Rectal smooth muscle tissue (tissue), 1 donor: ENCODE data around the gene SLTM.

Experiments used
- H3K27ac ChIP-seq: one replicate; pipeline ENCODE4 v1.7.0; 2013; ENCODE audit warnings: low read depth, low read length, inconsistent platforms
- H3K27me3 ChIP-seq: one replicate; pipeline ENCODE4 v1.7.0; 2013; ENCODE audit warnings: low read length; ENCODE audit not compliant: control insufficient read depth, insufficient read depth
- H3K36me3 ChIP-seq: one replicate; pipeline ENCODE4 v1.7.0; 2013; ENCODE audit warnings: low read length; ENCODE audit not compliant: control insufficient read depth, insufficient read depth
- H3K4me1 ChIP-seq: one replicate; pipeline ENCODE4 v1.7.0; 2013; ENCODE audit warnings: low read length; ENCODE audit not compliant: control insufficient read depth, insufficient read depth
- H3K4me3 ChIP-seq: one replicate; pipeline ENCODE4 v1.7.0; 2013; ENCODE audit warnings: low read length
- H3K9ac ChIP-seq: one replicate; pipeline ENCODE4 v1.7.0; 2013; ENCODE audit warnings: low read length

The SLTM gene

GRCh38 chr15:58933281-58934113, at the start of gene SLTM:
Gene SLTM, minus strand, starts transcription at chr15:58933679. Its CDS starts 114 bp downstream, at chr15:58933565.
- Histone ChIP-seq H3K27me3 (no peaks in the 10 kb centered on the region), H3K4me1 (peaks cover 11% of the 10 kb centered on the region), H3K4me3 (peak within 1 kb of the TSS; percentile 83), H3K9ac (peak within 1 kb of the TSS; percentile 95), H3K36me3 (peaks cover 5% of the 10 kb centered on the region), H3K27ac (peak within 1 kb of the TSS; percentile 94)

- Histone ChIP-seq H3K4me1 (peaks cover 3% of the 10 kb centered on the region), H3K27ac (no peak overlapping the region), H3K4me3 (no peak overlapping the region), H3K27me3 (no peaks in the 10 kb centered on the region), H3K36me3 (no peaks in the 10 kb centered on the region), H3K9ac (no peak overlapping the region)
Observed at GRCh38 chr15:58983261-58983660, 49.8 kb upstream of the SLTM start.

- Histone ChIP-seq H3K27me3 (no peaks in the 10 kb centered on the region), H3K36me3 (no peaks in the 10 kb centered on the region), H3K4me1 (peaks cover 3% of the 10 kb centered on the region), H3K27ac (no peak overlapping the region), H3K4me3 (no peak overlapping the region), H3K9ac (no peak overlapping the region)
Observed at GRCh38 chr15:58981808-58982475, 48.5 kb upstream of the SLTM start.

DNA sequence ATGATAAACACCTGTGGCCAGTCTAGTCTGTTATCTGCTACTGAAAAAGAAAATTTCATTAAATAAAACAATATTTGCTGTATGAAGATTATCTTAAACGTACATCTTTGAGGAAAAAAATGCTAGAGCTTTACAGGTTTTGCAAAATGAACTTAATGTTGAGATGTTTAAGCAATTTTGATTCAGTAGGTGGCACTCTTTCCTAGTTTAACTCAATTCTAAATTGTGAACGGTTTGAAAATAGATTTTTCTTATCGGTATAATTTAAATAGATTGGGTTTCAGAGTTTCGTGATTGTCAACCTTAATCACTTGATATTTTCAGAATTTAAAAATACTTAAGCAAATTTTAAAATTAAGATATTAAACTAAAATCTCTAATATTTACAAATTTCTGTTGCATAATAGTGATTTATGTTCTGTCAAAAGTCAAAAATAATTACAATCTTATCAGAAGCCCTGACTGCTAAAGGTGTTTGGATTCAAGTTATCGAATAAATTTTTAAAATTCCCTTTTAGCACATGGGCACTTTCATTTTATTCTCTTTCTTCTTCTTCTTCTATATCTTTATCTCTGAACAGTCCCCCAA, 47.0 kb upstream of the SLTM start:
- H3K4me3 ChIP-seq, result no peak overlapping the region
- H3K4me1 ChIP-seq, result peaks cover 3% of the 10 kb centered on the region
- H3K27me3 ChIP-seq, result no peaks in the 10 kb centered on the region
- no peak overlapping the region for H3K27ac ChIP-seq
- H3K36me3 ChIP-seq, result no peaks in the 10 kb centered on the region
- H3K9ac ChIP-seq, result no peak overlapping the region

GRCh38 chr15:58977887-58978286, 44.4 kb upstream of the SLTM start:
- no peaks in the 10 kb centered on the region for H3K27me3 ChIP-seq
- H3K4me1 ChIP-seq, result peaks cover 3% of the 10 kb centered on the region
- H3K36me3 ChIP-seq, result no peaks in the 10 kb centered on the region
- H3K27ac ChIP-seq, result no peak overlapping the region
- no peak overlapping the region for H3K9ac ChIP-seq
- no peak overlapping the region for H3K4me3 ChIP-seq

- H3K4me1 ChIP-seq, result no peaks in the 10 kb centered on the region
- H3K9ac ChIP-seq, result no peak overlapping the region
- H3K27me3 ChIP-seq, result no peaks in the 10 kb centered on the region
- H3K27ac ChIP-seq, result no peak overlapping the region
- no peak overlapping the region for H3K4me3 ChIP-seq
- H3K36me3 ChIP-seq, result no peaks in the 10 kb centered on the region
Observed at GRCh38 chr15:58967479-58967878, 34.0 kb upstream of the SLTM start.

- Histone ChIP-seq H3K4me1 (no peaks in the 10 kb centered on the region), H3K27ac (no peak overlapping the region), H3K36me3 (no peaks in the 10 kb centered on the region), H3K9ac (no peak overlapping the region), H3K4me3 (no peak overlapping the region), H3K27me3 (no peaks in the 10 kb centered on the region)
Observed at GRCh38 chr15:58966698-58967097, 33.2 kb upstream of the SLTM start.

DNA sequence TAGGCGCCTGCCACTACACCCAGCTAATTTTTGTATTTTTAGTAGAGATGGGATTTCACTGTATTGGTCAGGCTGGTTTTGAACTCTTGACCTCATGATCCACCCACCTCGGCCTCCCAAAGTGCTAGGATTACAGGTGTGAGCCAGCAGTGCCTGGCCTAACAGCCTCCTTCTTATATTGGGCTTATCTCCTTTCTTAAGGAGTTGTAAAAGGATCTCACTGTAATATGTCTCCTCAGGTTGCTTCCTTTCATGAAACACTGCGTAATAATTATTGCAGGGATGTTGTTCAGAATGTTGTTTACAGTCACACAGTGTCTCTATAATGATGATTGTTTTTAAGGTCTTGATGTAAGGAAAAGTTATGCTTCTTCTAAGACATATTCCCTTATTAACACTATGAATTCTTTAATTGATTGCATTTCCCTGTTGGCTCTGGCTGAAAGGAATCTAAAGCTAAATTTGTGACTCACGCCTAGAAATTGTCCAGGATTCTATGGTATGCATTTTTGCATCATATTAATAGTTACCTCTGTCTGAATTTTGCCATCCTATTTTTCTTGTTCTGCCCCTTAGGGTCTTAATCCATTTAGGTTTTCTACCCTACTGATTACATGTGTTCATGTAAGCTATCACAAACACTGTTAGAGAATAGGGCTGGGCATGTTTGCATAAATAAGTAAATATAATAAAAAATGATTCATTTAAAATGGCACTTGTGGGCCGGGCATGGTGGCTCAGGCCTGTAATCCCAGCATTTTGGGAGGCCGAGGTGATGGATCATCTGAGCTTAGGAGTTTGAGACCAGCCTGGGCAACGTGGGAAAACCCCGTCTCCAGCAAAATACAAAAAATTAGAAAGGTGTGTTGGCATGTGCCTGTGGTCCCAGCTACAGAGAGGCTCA, 29.4 kb upstream of the SLTM start:
- Histone ChIP-seq H3K27me3 (no peaks in the 10 kb centered on the region), H3K4me3 (no peak overlapping the region), H3K27ac (no peak overlapping the region), H3K36me3 (no peaks in the 10 kb centered on the region), H3K4me1 (no peaks in the 10 kb centered on the region), H3K9ac (no peak overlapping the region)

DNA sequence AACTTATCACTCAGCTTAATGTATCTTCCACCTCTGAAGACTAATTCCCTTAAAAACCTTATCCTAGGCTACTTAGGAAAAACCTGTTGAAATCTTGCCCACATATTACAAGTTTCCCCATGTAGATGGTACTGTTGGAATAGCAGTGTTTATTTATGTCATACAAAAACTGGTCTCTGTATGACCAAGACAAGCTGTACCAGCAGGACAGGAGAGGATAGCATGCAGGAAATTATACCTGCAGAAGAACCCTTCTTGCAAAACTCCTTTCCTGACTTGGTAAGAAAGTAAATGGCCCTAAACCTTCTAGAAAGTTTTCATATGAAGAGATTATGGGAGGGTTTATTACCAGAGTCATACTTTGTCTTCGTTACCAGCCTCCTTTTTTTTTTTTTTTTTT, 28.7 kb upstream of the SLTM start:
- no peaks in the 10 kb centered on the region for H3K4me1 ChIP-seq
- H3K27me3 ChIP-seq, result no peaks in the 10 kb centered on the region
- no peaks in the 10 kb centered on the region for H3K36me3 ChIP-seq
- H3K4me3 ChIP-seq, result no peak overlapping the region
- no peak overlapping the region for H3K9ac ChIP-seq
- no peak overlapping the region for H3K27ac ChIP-seq

DNA sequence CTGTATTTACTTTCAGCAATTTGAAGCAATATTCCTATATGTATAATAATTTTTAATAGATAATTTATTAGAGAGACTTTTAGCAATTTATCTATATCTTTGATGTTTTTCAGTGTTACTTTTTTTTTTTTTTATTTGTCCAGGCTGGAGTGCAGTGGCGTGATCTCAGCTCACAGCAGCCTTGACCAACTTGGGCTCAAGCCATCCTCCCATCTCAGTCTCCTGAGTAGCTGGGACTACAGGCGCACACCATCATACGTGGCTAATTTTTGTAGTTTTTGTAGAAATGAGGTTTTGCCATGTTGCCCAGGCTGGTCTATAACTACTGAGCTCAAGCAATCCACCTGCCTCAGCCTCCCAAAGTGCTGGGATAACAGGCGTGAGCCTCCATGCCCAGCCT, 25.3 kb upstream of the SLTM start:
- Histone ChIP-seq H3K27me3 (no peaks in the 10 kb centered on the region), H3K36me3 (no peaks in the 10 kb centered on the region), H3K27ac (no peak overlapping the region), H3K4me1 (no peaks in the 10 kb centered on the region), H3K9ac (no peak overlapping the region), H3K4me3 (no peak overlapping the region)

- no peak overlapping the region for H3K4me3 ChIP-seq
- no peaks in the 10 kb centered on the region for H3K4me1 ChIP-seq
- no peaks in the 10 kb centered on the region for H3K27me3 ChIP-seq
- H3K9ac ChIP-seq, result no peak overlapping the region
- H3K36me3 ChIP-seq, result no peaks in the 10 kb centered on the region
- H3K27ac ChIP-seq, result no peak overlapping the region
Observed at GRCh38 chr15:58957101-58957973, 23.9 kb upstream of the SLTM start.
